Nephron (organoid): ENCODE data around the gene CCM2L.

Experiments
- H3K27ac Mint-ChIP-seq, 3 experiments: 2 replicates each; pipeline ENCODE4 v1.8.0; 2020; ENCODE audit warnings: mixed read lengths in 3 of 3, mild to moderate bottlenecking in 2 of 3, moderate library complexity in 1 of 3
- H3K27me3 Mint-ChIP-seq: 2 replicates; pipeline ENCODE4 v1.8.0; 2021; ENCODE audit warnings: low read depth, mild to moderate bottlenecking, moderate library complexity, mixed read lengths
- H3K36me3 Mint-ChIP-seq: 2 replicates; pipeline ENCODE4 v1.8.0; 2020; ENCODE audit warnings: low read depth, mixed read lengths
- H3K4me1 Mint-ChIP-seq: 2 replicates; pipeline ENCODE4 v1.8.0; 2020; ENCODE audit warnings: mixed read lengths
- H3K4me3 Mint-ChIP-seq, 3 experiments: 2 replicates each; pipeline ENCODE4 v1.8.0; 2020; ENCODE audit warnings: mild to moderate bottlenecking in 3 of 3, mixed read lengths in 3 of 3, moderate library complexity in 2 of 3
- H3K9me3 Mint-ChIP-seq: 2 replicates; pipeline ENCODE4 v1.8.0; 2020; ENCODE audit warnings: mixed read lengths
- TF ChIP-seq, protein P1 (sequence below), 3 experiments: fragments of 200-600 bp; sonication (generic); IDR thresholded peaks; one replicate each; pipeline ENCODE4 v1.5.0; 2021; ENCODE audit warnings: antibody characterized with exemption in 3 of 3; ENCODE audit not compliant: unreplicated experiment in 3 of 3

CCM2L gene

DNA sequence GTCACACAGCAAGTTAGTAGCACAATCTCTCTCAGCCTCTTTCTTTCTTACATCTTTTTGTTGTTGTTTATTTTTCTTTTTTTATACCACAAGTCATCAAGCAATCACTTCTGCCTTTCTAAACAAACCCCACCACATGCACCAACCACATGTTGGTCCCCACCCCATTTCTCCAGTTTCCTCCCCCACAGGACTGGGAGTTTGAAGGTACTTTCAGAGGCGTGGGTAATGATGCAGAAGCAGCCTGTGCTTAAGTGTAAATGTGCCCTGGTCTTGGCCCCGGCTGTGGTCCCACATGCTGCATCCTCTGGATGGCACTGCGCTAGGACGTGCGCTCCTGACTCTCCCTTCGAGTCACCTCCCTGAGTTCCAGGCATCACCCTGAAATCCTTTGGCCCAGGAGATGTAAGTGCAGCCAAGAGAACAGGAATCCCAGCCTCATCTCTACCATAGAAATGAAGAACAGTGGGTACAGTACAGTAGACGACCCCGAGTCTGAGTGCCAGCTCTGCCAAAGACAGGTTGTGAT is 47.5 kb downstream of the CCM2L start:
- Mint-ChIP-seq H3K36me3 (no peaks in the 10 kb centered on the region), H3K27ac (no peak overlapping the region), H3K27me3 (peaks cover 78% of the 10 kb centered on the region), H3K9me3 (no peaks in the 10 kb centered on the region), H3K4me1 (no peaks in the 10 kb centered on the region), H3K4me3 (no peak overlapping the region)
- TF ChIP-seq, protein P1, sequence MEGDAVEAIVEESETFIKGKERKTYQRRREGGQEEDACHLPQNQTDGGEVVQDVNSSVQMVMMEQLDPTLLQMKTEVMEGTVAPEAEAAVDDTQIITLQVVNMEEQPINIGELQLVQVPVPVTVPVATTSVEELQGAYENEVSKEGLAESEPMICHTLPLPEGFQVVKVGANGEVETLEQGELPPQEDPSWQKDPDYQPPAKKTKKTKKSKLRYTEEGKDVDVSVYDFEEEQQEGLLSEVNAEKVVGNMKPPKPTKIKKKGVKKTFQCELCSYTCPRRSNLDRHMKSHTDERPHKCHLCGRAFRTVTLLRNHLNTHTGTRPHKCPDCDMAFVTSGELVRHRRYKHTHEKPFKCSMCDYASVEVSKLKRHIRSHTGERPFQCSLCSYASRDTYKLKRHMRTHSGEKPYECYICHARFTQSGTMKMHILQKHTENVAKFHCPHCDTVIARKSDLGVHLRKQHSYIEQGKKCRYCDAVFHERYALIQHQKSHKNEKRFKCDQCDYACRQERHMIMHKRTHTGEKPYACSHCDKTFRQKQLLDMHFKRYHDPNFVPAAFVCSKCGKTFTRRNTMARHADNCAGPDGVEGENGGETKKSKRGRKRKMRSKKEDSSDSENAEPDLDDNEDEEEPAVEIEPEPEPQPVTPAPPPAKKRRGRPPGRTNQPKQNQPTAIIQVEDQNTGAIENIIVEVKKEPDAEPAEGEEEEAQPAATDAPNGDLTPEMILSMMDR (IDR thresholded peaks at IDR 0.05; ENCODE audit: unreplicated experiment in 3 of 3), result no peak

DNA sequence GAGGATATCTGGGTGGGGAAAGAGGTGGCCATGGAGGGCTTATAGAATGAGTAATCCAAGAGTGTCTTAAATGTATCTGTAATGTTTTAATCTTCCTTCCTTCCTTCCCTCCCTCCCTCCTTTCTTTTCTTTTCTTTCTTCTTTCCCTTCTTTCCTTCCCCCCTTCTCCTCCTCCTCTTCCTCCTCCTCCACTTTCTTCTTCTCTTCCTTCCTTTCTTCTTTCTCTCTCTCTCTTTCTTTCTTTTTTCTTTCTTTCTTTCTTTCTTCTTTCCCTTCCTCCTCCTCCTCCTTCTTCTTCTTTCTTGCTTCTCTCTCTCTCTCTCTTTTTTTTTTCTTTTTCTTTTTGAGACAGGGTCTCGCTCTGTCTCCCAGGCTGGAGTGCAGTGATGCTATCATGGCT is 49.0 kb downstream of the CCM2L start:
- Mint-ChIP-seq H3K4me3 (no peak overlapping the region), H3K4me1 (no peaks in the 10 kb centered on the region), H3K9me3 (no peaks in the 10 kb centered on the region), H3K36me3 (no peaks in the 10 kb centered on the region), H3K27ac (no peak overlapping the region), H3K27me3 (peaks cover 63% of the 10 kb centered on the region)
- TF ChIP-seq, protein P1 (IDR thresholded peaks at IDR 0.05; ENCODE audit: unreplicated experiment in 3 of 3), result no peak

- Mint-ChIP-seq H3K36me3 (no peaks in the 10 kb centered on the region), H3K27ac (no peak overlapping the region), H3K9me3 (peaks cover 2% of the 10 kb centered on the region), H3K4me3 (no peak overlapping the region), H3K4me1 (no peaks in the 10 kb centered on the region), H3K27me3 (peaks cover 35% of the 10 kb centered on the region)
- TF ChIP-seq, protein P1 (IDR thresholded peaks at IDR 0.05; ENCODE audit: unreplicated experiment in 3 of 3), result no peak
These were observed 52.5 kb downstream of the CCM2L start for GRCh38 chr20:32062776-32063170.

- Mint-ChIP-seq H3K4me1 (no peaks in the 10 kb centered on the region), H3K4me3 (no peak overlapping the region), H3K27me3 (peaks cover 27% of the 10 kb centered on the region), H3K27ac (no peak overlapping the region), H3K9me3 (peaks cover 2% of the 10 kb centered on the region), H3K36me3 (no peaks in the 10 kb centered on the region)
- TF ChIP-seq, protein P1 (IDR thresholded peaks at IDR 0.05; ENCODE audit: unreplicated experiment in 3 of 3), result no peak
These were observed 53.5 kb downstream of the CCM2L start for GRCh38 chr20:32063695-32064094.

DNA sequence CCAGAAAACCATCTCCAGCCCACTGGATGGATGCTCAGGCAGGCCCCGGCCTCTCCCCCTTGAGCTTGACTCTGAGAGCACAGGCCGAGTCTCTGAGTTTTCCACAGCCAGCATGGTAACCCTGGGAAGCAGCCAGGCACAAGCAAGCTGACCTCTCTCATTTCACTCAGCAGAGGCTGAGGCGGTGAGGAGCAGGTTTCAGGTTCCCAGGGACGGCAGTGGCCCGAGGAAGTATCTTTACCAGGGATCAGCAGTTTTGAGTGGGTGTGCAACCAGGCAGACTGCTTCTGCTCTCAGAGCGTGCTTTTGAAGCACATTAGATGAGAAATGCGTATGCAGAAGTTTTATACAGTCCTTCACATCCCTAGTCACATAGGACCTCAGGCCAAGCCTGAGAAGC is 54.4 kb downstream of the CCM2L start:
- peaks cover 17% of the 10 kb centered on the region for H3K27me3 Mint-ChIP-seq
- H3K9me3 Mint-ChIP-seq, result peaks cover 2% of the 10 kb centered on the region
- TF ChIP-seq, protein P1 (IDR thresholded peaks at IDR 0.05; ENCODE audit: unreplicated experiment in 3 of 3), result no peak
- H3K36me3 Mint-ChIP-seq, result no peaks in the 10 kb centered on the region
- H3K27ac Mint-ChIP-seq, result no peak overlapping the region
- H3K4me3 Mint-ChIP-seq, result no peak overlapping the region
- H3K4me1 Mint-ChIP-seq, result no peaks in the 10 kb centered on the region

DNA sequence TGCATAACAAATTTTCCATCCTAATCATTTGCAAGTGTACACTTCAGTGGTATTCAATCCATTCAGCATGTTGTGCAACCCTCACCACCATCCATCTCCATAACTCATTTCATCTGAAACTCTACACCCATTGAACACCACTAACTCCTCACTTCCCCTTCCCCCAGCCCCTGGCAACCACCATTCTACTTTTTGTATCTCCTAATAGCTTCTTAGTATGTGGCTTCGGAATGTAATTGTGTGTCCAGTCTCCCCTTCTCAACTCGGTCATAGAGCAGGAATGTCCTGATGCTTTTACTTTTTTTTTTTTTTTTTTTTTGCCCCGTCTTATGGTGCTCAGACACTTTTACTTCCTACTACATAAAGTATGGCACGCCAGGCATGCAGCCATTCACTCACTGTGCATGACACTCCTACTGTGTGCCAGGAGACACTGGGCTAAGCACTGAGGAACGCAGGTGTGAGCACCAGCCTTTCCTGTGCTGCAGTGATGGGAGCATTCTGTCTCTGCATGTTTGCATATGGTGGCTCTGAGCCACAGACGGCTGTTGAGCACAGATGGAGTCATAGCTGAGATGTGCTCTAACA is 57.1 kb downstream of the CCM2L start:
- peaks cover 2% of the 10 kb centered on the region for H3K9me3 Mint-ChIP-seq
- no peak overlapping the region for H3K4me3 Mint-ChIP-seq
- H3K36me3 Mint-ChIP-seq, result no peaks in the 10 kb centered on the region
- peaks cover 7% of the 10 kb centered on the region for H3K27me3 Mint-ChIP-seq
- no peak overlapping the region for H3K27ac Mint-ChIP-seq
- TF ChIP-seq, protein P1 (IDR thresholded peaks at IDR 0.05; ENCODE audit: unreplicated experiment in 3 of 3), result no peak
- no peaks in the 10 kb centered on the region for H3K4me1 Mint-ChIP-seq
